Measurements from ENCODE around the gene EYS. TPM values are rescaled to one million over a fixed set of nuclear protein-coding genes. Genes with fewer than 3 reads are reported as not detected.

EYS gene
- polyA plus RNA-seq, 1 of the 3 experiments (the other 2 are of a cell fraction) = 0.05 TPM

DNA sequence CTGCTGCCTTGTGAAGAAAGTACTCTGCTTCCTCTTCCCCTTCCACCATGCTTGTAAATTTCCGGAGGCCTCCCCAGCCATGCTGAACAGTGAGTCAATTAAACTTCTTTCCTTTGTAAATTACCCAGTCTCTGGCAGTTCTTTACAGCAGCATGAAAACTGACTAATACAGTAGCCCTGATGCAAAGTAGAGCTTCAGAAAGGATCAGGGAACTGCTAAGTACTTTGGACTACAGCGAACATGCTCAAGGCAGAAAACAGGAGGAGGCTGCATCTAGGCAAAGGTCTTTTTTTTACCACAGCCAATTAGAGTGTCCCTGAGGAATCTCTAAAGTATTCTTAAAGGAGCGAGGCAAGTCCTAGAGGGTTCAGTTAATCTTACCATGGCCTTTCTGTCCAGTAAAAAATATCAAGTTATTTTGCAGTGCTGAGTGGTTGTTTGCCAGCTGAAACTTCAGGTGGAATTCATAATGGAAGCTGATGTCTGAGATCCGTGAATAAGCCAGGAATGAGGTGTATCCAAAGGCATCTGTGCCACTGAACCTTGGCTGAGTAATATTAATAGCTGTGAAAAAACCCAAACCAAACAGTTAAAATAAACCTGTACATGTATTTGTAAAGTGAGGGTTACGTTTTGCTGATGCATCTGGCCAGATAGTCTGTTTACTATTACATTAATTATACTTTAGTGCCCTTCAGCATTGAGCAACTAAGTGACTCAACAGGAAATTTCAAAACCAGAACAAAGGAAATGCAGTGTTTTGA, 1901.0 kb downstream of the EYS start:
- ChIA-PET POLR2A (no interaction called here), CTCF (interaction anchor here (0.6 to 8.1 kb wide), 5 partner anchors 10 to 499 kb away, joined by 3 to 120 read pairs (median 3); no protein-coding TSS in a partner anchor)
- Histone ChIP-seq H3K36me3 (replicated peaks in 1 of 2; ENCODE audit: control insufficient read depth in 1 of 2, insufficient read depth in 2 of 2, low read length in 1 of 2) (no peaks in the 10 kb centered on the region), H3K27ac (ENCODE audit: low read depth in 2 of 2, low read length in 1 of 2) (peak overlapping the region; percentile 74 to 92), H3K9me3 (no peaks in the 10 kb centered on the region), H3K9me2 (no peaks in the 10 kb centered on the region), H3K4me1 (ENCODE audit: control insufficient read depth in 1 of 2, insufficient read depth in 2 of 2, low read depth in 1 of 2, low read length in 1 of 2) (peaks cover 38 to 49% of the 10 kb centered on the region in 2 experiments), H3F3A (replicated peaks; ENCODE audit: insufficient read depth) (peaks cover 40% of the 10 kb centered on the region), H4K20me1 (ENCODE audit: insufficient read depth) (no peaks in the 10 kb centered on the region), H3K4me2 (peak overlapping the region; percentile 64), H3K27me3 (ENCODE audit: insufficient read depth) (no peaks in the 10 kb centered on the region), H2AFZ (ENCODE audit: low read depth) (peak overlapping the region; percentile 75), H3K9ac (peak overlapping the region; percentile 22; the same call in 1 of the 2 replicates), H3K4me3 (ENCODE audit: low read depth in 2 of 2, low read length in 1 of 2) (peak overlapping the region in 1 of 2 experiments; percentile 21; a peak in 1 of 4 replicates), H3K79me2 (ENCODE audit: insufficient read depth) (no peaks in the 10 kb centered on the region)
- peak; percentile 4 for DNase-seq
- WGBS (ENCODE audit: low lambda C conversion rate) = 35% methylated on average over 5 of the region's 5 CpGs
- TF ChIP-seq EP300 (IDR thresholded peaks at IDR 0.05; ENCODE audit: borderline replicate concordance in 1 of 2, low read depth in 1 of 2, low read length in 1 of 2) (peak; percentile 69 to 70), RFX5 (IDR thresholded peaks at IDR 0.05; ENCODE audit: low read length) (no peak), SMC3 (IDR thresholded peaks at IDR 0.05; ENCODE audit: low read depth, low read length) (no peak), NRF1 (IDR thresholded peaks at IDR 0.05; ENCODE audit: low read depth, low read length) (no peak), RAD21 (IDR thresholded peaks at IDR 0.05; ENCODE audit: low read length) (no peak), FOXJ3 (CRISPR knock-in tag; IDR thresholded peaks at IDR 0.05) (no peak), RCOR1 (IDR thresholded peaks at IDR 0.05; ENCODE audit: low read length) (peak; percentile 53; the same call in 1 of the 2 replicates), NFIC (IDR thresholded peaks at IDR 0.05; ENCODE audit: borderline replicate concordance) (peak; percentile 54; the same call in 1 of the 2 replicates), RXRA (IDR thresholded peaks at IDR 0.05; ENCODE audit: borderline replicate concordance, low read depth) (0 out of 2 replicates have a peak, but pooled peaks have one; percentile 36), FOSL2 (IDR thresholded peaks at IDR 0.05; ENCODE audit: borderline replicate concordance, low read depth) (peak; percentile 70), JUND (IDR thresholded peaks at IDR 0.05) (peak; percentile 64), CHD2 (IDR thresholded peaks at IDR 0.05; ENCODE audit: low read length, partially characterized antibody) (peak; percentile 47), ELF1 (IDR thresholded peaks at IDR 0.05) (no peak), MXI1 (IDR thresholded peaks at IDR 0.05; ENCODE audit: low read depth, low read length) (no peak), TCF12 (IDR thresholded peaks at IDR 0.05) (peak; percentile 87), GABPA (IDR thresholded peaks at IDR 0.05; ENCODE audit: low read depth) (no peak), EZH2phosphoT487 (IDR thresholded peaks at IDR 0.05; ENCODE audit: borderline replicate concordance, low read depth) (no peak)
- TF ChIP-seq, protein P1, sequence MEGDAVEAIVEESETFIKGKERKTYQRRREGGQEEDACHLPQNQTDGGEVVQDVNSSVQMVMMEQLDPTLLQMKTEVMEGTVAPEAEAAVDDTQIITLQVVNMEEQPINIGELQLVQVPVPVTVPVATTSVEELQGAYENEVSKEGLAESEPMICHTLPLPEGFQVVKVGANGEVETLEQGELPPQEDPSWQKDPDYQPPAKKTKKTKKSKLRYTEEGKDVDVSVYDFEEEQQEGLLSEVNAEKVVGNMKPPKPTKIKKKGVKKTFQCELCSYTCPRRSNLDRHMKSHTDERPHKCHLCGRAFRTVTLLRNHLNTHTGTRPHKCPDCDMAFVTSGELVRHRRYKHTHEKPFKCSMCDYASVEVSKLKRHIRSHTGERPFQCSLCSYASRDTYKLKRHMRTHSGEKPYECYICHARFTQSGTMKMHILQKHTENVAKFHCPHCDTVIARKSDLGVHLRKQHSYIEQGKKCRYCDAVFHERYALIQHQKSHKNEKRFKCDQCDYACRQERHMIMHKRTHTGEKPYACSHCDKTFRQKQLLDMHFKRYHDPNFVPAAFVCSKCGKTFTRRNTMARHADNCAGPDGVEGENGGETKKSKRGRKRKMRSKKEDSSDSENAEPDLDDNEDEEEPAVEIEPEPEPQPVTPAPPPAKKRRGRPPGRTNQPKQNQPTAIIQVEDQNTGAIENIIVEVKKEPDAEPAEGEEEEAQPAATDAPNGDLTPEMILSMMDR (IDR thresholded peaks at IDR 0.05) = no peak
- TF ChIP-seq, protein P2, sequence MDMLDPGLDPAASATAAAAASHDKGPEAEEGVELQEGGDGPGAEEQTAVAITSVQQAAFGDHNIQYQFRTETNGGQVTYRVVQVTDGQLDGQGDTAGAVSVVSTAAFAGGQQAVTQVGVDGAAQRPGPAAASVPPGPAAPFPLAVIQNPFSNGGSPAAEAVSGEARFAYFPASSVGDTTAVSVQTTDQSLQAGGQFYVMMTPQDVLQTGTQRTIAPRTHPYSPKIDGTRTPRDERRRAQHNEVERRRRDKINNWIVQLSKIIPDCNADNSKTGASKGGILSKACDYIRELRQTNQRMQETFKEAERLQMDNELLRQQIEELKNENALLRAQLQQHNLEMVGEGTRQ (IDR thresholded peaks at IDR 0.05; ENCODE audit: borderline replicate concordance, low read depth, low read length) = no peak
- TF ChIP-seq, protein P3, sequence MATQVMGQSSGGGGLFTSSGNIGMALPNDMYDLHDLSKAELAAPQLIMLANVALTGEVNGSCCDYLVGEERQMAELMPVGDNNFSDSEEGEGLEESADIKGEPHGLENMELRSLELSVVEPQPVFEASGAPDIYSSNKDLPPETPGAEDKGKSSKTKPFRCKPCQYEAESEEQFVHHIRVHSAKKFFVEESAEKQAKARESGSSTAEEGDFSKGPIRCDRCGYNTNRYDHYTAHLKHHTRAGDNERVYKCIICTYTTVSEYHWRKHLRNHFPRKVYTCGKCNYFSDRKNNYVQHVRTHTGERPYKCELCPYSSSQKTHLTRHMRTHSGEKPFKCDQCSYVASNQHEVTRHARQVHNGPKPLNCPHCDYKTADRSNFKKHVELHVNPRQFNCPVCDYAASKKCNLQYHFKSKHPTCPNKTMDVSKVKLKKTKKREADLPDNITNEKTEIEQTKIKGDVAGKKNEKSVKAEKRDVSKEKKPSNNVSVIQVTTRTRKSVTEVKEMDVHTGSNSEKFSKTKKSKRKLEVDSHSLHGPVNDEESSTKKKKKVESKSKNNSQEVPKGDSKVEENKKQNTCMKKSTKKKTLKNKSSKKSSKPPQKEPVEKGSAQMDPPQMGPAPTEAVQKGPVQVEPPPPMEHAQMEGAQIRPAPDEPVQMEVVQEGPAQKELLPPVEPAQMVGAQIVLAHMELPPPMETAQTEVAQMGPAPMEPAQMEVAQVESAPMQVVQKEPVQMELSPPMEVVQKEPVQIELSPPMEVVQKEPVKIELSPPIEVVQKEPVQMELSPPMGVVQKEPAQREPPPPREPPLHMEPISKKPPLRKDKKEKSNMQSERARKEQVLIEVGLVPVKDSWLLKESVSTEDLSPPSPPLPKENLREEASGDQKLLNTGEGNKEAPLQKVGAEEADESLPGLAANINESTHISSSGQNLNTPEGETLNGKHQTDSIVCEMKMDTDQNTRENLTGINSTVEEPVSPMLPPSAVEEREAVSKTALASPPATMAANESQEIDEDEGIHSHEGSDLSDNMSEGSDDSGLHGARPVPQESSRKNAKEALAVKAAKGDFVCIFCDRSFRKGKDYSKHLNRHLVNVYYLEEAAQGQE (IDR thresholded peaks at IDR 0.05; ENCODE audit: low read depth, low read length) = no peak
- TF ChIP-seq, protein P4, sequence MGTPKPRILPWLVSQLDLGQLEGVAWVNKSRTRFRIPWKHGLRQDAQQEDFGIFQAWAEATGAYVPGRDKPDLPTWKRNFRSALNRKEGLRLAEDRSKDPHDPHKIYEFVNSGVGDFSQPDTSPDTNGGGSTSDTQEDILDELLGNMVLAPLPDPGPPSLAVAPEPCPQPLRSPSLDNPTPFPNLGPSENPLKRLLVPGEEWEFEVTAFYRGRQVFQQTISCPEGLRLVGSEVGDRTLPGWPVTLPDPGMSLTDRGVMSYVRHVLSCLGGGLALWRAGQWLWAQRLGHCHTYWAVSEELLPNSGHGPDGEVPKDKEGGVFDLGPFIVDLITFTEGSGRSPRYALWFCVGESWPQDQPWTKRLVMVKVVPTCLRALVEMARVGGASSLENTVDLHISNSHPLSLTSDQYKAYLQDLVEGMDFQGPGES (IDR thresholded peaks at IDR 0.05; ENCODE audit: low read depth, low read length) = no peak
- TF ChIP-seq, protein P5, sequence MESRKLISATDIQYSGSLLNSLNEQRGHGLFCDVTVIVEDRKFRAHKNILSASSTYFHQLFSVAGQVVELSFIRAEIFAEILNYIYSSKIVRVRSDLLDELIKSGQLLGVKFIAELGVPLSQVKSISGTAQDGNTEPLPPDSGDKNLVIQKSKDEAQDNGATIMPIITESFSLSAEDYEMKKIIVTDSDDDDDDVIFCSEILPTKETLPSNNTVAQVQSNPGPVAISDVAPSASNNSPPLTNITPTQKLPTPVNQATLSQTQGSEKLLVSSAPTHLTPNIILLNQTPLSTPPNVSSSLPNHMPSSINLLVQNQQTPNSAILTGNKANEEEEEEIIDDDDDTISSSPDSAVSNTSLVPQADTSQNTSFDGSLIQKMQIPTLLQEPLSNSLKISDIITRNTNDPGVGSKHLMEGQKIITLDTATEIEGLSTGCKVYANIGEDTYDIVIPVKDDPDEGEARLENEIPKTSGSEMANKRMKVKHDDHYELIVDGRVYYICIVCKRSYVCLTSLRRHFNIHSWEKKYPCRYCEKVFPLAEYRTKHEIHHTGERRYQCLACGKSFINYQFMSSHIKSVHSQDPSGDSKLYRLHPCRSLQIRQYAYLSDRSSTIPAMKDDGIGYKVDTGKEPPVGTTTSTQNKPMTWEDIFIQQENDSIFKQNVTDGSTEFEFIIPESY (IDR thresholded peaks at IDR 0.05; ENCODE audit: borderline replicate concordance, low read depth) = 0 out of 2 replicates have a peak, but pooled peaks have one; percentile 19

All from SK-N-SH (cell line).